ENCODE results near the gene SMIM38. TPM values are rescaled to one million over a fixed set of nuclear protein-coding genes. Genes with fewer than 3 reads are reported as not detected.

Gene SMIM38
- total and polyA plus RNA-seq, 4 donors, result 0.08 to 1.3 (median 0.43) TPM

GRCh38 chr11:69141742-69142141 is 14.0 kb upstream of the SMIM38 start:
- ATAC-seq (ENCODE audit: insufficient read depth, low FRiP score), result no peak
- Histone ChIP-seq H3K27ac (ENCODE audit: low read depth in 1 of 2, low read length in 1 of 2) (no peak overlapping the region), H3K27me3 (ENCODE audit: control insufficient read depth in 3 of 3, insufficient read depth in 3 of 3, low read length in 2 of 3) (no peaks in the 10 kb centered on the region), H3K36me3 (ENCODE audit: control insufficient read depth in 4 of 4, insufficient read depth in 4 of 4, low read length in 4 of 4) (no peaks in the 10 kb centered on the region), H3K9ac (ENCODE audit: insufficient read depth in 1 of 2, low read length in 2 of 2) (no peak overlapping the region), H3K9me3 (ENCODE audit: control insufficient read depth in 4 of 4, insufficient read depth in 3 of 4, low read length in 3 of 4) (peaks cover 0 to 2% (median under 1%) of the 10 kb centered on the region in 4 donors), H3K4me3 (no peak overlapping the region), H3K4me1 (ENCODE audit: control insufficient read depth in 5 of 5, insufficient read depth in 5 of 5, low read length in 5 of 5) (peaks cover 0 to 11% (median 0%) of the 10 kb centered on the region in 5 donors)
- 32 to 53% methylated on average over 8 of the region's 8 CpGs for WGBS, 2 donors
- DNase-seq, result no peak
- no peak for TF ChIP-seq CTCF (IDR thresholded peaks at IDR 0.05; ENCODE audit: control extremely low read depth, extremely low read depth)

GRCh38 chr11:69142895-69143294 is 12.8 kb upstream of the SMIM38 start:
- no peak for DNase-seq
- no peak overlapping the region for H3K27ac ChIP-seq (ENCODE audit: low read depth in 1 of 2, low read length in 1 of 2)
- no peak overlapping the region for H3K4me3 ChIP-seq
- no peak overlapping the region for H3K9ac ChIP-seq (ENCODE audit: insufficient read depth in 1 of 2, low read length in 2 of 2)
- no peak for TF ChIP-seq CTCF (IDR thresholded peaks at IDR 0.05; ENCODE audit: control extremely low read depth, extremely low read depth)
- peaks cover 0 to 5% (median 3%) of the 10 kb centered on the region in 4 donors for H3K9me3 ChIP-seq (ENCODE audit: control insufficient read depth in 4 of 4, insufficient read depth in 3 of 4, low read length in 3 of 4)
- peaks cover 0 to 11% (median 0%) of the 10 kb centered on the region in 5 donors for H3K4me1 ChIP-seq (ENCODE audit: control insufficient read depth in 5 of 5, insufficient read depth in 5 of 5, low read length in 5 of 5)
- H3K27me3 ChIP-seq (ENCODE audit: control insufficient read depth in 3 of 3, insufficient read depth in 3 of 3, low read length in 2 of 3), result no peaks in the 10 kb centered on the region
- WGBS, 2 donors, result 94 to 96% methylated on average over 2 of the region's 2 CpGs
- ATAC-seq (ENCODE audit: insufficient read depth, low FRiP score), result no peak
- no peaks in the 10 kb centered on the region for H3K36me3 ChIP-seq (ENCODE audit: control insufficient read depth in 4 of 4, insufficient read depth in 4 of 4, low read length in 4 of 4)

GRCh38 chr11:69144316-69145049 is 11.3 kb upstream of the SMIM38 start:
- DNase-seq (no peak), ATAC-seq (ENCODE audit: insufficient read depth, low FRiP score) (no peak)
- Histone ChIP-seq H3K27me3 (ENCODE audit: control insufficient read depth in 3 of 3, insufficient read depth in 3 of 3, low read length in 2 of 3) (no peaks in the 10 kb centered on the region), H3K9ac (ENCODE audit: insufficient read depth in 1 of 2, low read length in 2 of 2) (no peak overlapping the region), H3K36me3 (ENCODE audit: control insufficient read depth in 4 of 4, insufficient read depth in 4 of 4, low read length in 4 of 4) (no peaks in the 10 kb centered on the region), H3K9me3 (ENCODE audit: control insufficient read depth in 4 of 4, insufficient read depth in 3 of 4, low read length in 3 of 4) (peaks cover 0 to 5% (median 3%) of the 10 kb centered on the region in 4 donors), H3K27ac (ENCODE audit: low read depth in 1 of 2, low read length in 1 of 2) (no peak overlapping the region), H3K4me3 (no peak overlapping the region), H3K4me1 (ENCODE audit: control insufficient read depth in 5 of 5, insufficient read depth in 5 of 5, low read length in 5 of 5) (peaks cover 0 to 11% (median 0%) of the 10 kb centered on the region in 5 donors)
- no peak for TF ChIP-seq CTCF (IDR thresholded peaks at IDR 0.05; ENCODE audit: control extremely low read depth, extremely low read depth)
- 65 to 80% methylated on average over 7 of the region's 7 CpGs for WGBS, 2 donors
